Measurements from ENCODE around the gene KCTD8.

DNA sequence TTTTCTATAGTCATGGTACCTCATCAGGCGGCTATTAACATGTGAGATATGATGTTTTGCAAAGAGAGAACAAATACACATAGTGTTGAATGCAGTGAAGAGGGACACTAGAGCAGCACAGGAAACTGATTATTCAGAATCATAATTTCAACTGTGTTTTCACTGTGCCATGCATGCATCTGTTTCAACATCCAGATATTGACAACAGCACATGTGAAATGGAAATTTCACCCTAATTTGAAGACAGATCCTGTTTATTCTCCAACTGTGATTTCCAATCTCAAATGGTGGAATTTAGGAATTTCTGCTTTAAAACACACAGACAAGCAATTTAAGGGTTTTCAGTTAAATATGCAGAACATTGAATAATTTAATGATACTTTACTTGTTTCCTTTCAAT lies 288.6 kb downstream of the KCTD8 start:
- TF ChIP-seq, protein P1, sequence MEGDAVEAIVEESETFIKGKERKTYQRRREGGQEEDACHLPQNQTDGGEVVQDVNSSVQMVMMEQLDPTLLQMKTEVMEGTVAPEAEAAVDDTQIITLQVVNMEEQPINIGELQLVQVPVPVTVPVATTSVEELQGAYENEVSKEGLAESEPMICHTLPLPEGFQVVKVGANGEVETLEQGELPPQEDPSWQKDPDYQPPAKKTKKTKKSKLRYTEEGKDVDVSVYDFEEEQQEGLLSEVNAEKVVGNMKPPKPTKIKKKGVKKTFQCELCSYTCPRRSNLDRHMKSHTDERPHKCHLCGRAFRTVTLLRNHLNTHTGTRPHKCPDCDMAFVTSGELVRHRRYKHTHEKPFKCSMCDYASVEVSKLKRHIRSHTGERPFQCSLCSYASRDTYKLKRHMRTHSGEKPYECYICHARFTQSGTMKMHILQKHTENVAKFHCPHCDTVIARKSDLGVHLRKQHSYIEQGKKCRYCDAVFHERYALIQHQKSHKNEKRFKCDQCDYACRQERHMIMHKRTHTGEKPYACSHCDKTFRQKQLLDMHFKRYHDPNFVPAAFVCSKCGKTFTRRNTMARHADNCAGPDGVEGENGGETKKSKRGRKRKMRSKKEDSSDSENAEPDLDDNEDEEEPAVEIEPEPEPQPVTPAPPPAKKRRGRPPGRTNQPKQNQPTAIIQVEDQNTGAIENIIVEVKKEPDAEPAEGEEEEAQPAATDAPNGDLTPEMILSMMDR (IDR thresholded peaks at IDR 0.05; ENCODE audit: borderline replicate concordance, extremely low read depth, low read length, poor library complexity, severe bottlenecking), result no peak
- no peak for TF ChIP-seq EZH2 (IDR thresholded peaks at IDR 0.05; ENCODE audit: borderline replicate concordance, low read depth, low read length, severe bottlenecking)
